HG03558 (cell line): Measurements from ENCODE around the gene CDK19.
"Not testable (repeated sequence)": the region's sequence is repeated elsewhere in the genome, so short reads cannot be mapped to it uniquely, and the experiment has no call there.

Experiments
- ATAC-seq: cut with Tn5 transposase; IDR thresholded peaks from one replicate; pipeline ENCODE4 v1.9.1; 2021; ENCODE audit warnings: moderate number of reproducible peaks; ENCODE audit not compliant: unreplicated experiment; ENCODE audit errors: extremely low read depth

Gene CDK19

GRCh38 chr6:110596354-110596753 lies 218.9 kb downstream of the CDK19 start:
- ATAC-seq: no peak

DNA sequence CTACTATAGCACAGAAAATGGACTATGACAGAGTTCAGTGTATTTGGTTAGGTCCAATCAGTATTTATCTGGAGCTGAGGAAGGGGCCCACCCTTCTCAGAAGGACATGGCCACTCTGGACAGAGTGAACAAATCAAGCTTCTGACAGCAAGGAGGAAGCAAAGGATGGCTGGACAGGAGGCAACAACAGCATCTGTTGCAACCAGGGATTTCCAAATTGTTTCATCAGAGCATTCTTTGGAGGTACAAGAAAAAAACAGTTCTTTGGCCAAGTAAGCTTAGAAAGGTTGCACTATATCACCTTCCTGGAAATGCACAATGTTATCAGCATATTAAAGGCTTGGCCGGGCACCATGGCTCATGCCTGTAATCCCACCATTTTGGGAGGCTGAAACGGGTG lies 220.2 kb downstream of the CDK19 start:
- no peak for ATAC-seq

- no peak for ATAC-seq
These were observed 221.6 kb downstream of the CDK19 start for GRCh38 chr6:110593637-110594036.

GRCh38 chr6:110592765-110593164 lies 222.5 kb downstream of the CDK19 start:
- no peak for ATAC-seq

DNA sequence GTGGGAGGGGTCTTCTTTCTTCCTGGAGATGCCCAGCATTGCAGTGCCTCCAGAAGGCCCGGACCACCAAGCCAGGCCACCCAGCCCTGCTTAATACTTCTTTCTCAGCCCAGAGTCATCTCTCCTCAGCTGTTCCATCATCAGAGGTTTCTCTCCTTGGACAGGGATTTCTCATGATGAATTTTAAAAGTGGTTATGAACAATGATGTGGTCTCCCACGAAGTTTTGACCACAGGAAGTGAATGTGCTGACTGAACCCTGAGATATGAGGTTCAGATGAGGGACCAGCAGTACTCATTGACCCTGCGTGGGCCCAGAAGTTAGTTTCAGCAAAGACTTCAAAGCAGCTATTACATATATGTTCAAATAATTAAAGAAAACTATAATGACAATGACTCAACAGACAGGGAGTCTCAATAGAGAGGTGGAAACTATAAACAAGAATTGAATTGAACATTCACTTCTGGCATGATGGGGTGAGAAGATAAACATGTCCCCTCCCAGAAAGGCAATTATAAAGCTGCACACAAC lies 224.4 kb downstream of the CDK19 start:
- no peak for ATAC-seq

GRCh38 chr6:110589865-110590513 lies 225.3 kb downstream of the CDK19 start:
- ATAC-seq: peak; percentile 93

- ATAC-seq: no peak
These were observed 227.9 kb downstream of the CDK19 start for GRCh38 chr6:110587328-110587727.

- no peak for ATAC-seq
These were observed 233.6 kb downstream of the CDK19 start for GRCh38 chr6:110581679-110582078.

GRCh38 chr6:110577596-110578167 lies 237.6 kb downstream of the CDK19 start:
- not testable (repeated sequence) for ATAC-seq

DNA sequence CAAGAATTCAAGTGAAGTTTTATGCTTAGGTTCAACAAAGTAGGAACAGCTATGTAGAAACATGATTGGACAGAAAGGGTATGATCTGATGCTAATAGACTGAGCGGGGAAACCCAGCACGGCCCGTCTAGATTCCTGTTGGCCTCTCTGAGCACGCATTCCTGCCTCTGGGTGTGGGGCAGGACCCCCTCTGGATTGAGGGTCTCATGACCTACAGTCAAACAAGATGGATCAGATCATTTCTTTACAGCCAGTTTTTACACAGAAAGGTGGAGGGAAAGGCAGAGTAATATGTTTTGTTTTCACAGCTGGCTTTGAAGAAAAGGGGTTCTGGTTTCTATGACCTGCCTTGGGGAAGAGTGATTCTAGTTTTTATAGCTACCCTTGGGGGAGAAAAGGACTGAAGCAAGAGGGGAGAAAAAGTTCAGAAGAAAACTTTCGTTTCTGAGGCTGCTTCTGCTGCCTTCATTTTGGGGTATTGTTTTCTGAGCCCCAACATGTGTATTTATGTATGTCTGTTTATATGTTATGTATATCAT lies 239.3 kb downstream of the CDK19 start:
- no peak for ATAC-seq

DNA sequence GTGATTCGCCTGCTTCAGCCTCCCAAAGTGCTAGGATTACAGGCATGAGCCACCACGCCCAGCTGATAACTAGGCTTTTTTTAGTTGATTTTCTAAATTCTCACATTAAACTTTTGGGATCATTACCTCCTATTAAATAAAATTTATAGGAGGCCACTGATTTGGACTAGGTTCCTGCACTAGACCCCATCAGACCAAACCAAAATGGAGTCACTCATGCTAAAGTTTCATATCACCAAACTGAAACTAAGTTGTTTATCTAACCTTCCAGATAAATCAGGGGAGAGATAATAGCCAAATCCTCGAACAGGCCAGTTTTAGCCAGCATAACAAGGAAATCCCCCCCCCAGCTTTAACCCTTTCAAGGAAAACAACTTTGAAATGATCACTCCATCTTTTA lies 240.5 kb downstream of the CDK19 start:
- ATAC-seq: no peak

DNA sequence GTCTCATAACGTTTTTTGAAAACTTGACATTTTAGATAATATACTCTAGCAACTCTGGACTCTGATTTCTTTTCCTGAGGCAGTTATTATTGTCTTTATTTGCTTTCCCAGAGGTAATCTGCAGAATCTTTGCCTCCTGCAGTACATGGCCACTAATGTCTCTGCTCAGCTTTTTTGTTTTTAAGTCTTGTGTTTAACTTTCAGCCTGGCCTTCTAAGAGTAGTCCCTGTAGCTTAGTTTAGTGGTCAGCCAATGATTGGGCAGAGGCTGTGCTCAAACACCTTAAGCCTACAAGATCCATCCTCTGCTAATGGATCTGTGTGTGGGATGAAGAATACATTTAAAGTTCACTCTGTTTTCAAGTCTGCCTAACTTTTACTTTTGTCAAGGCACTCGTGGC lies 241.7 kb downstream of the CDK19 start:
- ATAC-seq: no peak

DNA sequence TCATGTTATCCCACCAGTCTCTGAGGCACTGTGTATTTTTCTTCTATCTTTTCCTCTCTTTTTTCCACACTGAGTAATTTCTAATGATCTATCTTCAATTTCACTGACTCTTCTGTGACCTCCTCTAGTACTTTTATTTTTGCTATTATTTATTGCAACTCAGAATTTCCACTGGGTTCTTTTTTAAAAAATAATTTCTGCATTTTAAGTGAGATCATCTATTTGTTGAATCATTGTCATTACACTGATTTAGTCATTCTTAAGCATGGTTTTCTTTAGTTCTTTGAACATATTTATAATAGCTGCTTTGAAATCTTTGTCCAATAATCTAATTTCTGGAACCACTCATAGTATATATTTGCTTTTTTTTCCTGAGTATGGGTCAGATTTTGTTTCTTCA lies 242.1 kb downstream of the CDK19 start:
- no peak for ATAC-seq

DNA sequence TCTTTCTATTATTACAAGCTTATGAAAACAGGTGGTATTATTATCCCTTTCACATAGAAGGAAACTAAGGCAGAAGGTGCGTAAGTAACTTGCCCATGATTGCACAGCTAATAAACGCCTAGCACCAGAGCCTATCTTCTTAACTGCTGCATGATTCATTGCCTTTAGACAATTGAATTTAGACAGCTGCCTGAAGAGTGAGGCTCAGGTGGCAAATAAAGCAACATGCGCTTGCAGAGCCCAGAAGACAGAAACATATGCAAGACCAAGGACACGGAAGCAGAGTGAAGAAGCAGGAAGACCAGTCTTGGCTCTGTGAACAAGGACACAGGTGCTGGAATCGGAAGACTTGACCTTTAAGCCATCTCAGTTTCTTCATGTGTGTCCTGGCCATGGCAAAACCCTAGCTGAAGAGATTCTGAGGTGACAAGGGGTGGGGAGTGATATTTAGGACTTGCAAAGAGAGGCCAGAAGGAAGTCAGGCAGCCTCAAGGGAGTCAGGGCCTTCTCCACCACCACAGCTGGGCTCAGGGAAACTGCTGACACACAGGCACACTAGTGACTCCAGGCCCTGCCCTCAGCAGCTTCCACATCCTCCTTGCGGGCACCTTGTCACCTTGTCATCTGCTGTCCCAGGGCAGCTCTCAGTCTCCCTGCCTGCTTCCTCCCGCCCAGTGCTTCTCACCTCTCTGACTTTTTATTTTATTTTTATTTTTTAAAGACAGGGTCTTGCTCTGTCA lies 247.1 kb downstream of the CDK19 start:
- no peak for ATAC-seq

- no peak for ATAC-seq
These were observed 248.7 kb downstream of the CDK19 start for GRCh38 chr6:110566346-110567125.

GRCh38 chr6:110564703-110565421 lies 250.4 kb downstream of the CDK19 start:
- ATAC-seq: no peak

GRCh38 chr6:110563711-110564110 lies 251.6 kb downstream of the CDK19 start:
- ATAC-seq: no peak

DNA sequence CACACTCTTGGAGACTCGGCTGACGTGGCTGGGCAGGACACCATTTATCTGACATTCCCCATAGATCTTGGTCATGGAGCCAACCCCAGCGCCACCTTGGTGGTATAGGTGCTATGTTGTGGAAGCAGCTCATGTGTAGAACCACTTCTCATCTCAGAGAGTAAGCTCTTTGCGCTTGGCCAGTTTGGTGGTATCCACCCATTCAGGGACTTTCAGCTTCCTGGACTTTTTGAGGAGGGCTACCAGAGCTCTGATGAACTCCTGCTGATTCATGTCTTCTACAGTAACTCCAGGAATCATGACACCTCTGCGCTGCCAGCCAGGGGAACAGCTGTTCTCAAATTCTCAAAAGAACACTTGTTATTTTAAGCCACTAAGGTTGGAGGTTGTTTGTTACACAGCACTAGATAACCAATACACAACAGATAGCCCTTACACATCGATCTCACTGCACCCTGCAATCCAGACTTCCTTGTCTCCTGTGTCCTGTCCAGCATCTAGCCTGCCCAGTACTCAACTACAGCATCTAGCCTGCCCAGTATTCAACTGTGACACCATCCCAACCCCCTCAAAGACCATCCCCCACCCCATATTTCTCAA lies 252.9 kb downstream of the CDK19 start:
- no peak for ATAC-seq

DNA sequence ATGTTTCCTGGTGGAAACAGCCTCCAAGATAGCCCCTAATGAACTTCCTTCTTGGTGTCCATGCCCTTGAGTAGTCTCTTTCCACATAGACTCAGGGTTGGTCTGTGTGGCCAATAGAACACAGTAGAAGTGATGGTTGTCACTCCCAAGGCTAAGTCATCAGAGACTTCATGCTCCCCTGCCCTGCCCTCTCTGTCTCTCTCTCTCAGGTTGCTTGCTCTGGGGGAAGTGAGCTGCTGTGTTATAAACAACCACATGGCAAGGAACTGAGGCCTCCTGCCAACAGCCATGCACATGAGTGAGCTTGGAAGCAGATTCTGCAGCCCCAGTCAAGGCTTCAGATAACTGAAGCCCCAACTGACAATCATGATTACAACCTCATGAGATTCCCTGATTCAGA lies 253.6 kb downstream of the CDK19 start:
- ATAC-seq: no peak
